ENCODE data around the gene ARL15. TPM values are rescaled to one million over a fixed set of nuclear protein-coding genes. Genes with fewer than 3 reads are reported as not detected.

The ARL15 gene
- total and polyA plus RNA-seq, 2 donors (not counting 1 experiment from before 2014, with no cell fraction given): 5.8 to 20.5 TPM

- 100% methylated on average over 3 of the region's 4 CpGs for WGBS (ENCODE audit: insufficient coverage)
- H2AFZ ChIP-seq (ENCODE audit: insufficient read depth, low read depth, low read length, poor library complexity, severe bottlenecking): no peak overlapping the region
Observed at GRCh38 chr5:54214722-54215121, 95.7 kb downstream of the ARL15 start.

GRCh38 chr5:54212331-54212730, 98.0 kb downstream of the ARL15 start:
- Histone ChIP-seq H3K79me2 (ENCODE audit: control insufficient read depth, insufficient read depth, low read length) (peaks cover 57% of the 10 kb centered on the region), H3K36me3 (replicated peaks in 1 of 2; ENCODE audit: control extremely low read depth in 1 of 2, control insufficient read depth in 1 of 2, extremely low read depth in 1 of 2, insufficient read depth in 2 of 2, low read length in 1 of 2) (no peaks in the 10 kb centered on the region), H3K4me3 (ENCODE audit: control extremely low read depth in 1 of 5, extremely low read depth in 1 of 5, insufficient read depth in 1 of 5, low read depth in 2 of 5, low read length in 4 of 5) (no peak overlapping the region), H3K27me3 (replicated peaks in 1 of 4; ENCODE audit: control extremely low read depth in 1 of 4, control insufficient read depth in 3 of 4, insufficient read depth in 4 of 4, low read length in 3 of 4) (no peaks in the 10 kb centered on the region), H3K4me1 (ENCODE audit: control insufficient read depth in 2 of 2, insufficient read depth in 2 of 2, low read length in 2 of 2) (no peaks in the 10 kb centered on the region), H2AFZ (ENCODE audit: insufficient read depth, low read depth, low read length, poor library complexity, severe bottlenecking) (no peak overlapping the region), H3K9ac (ENCODE audit: low read length) (no peak overlapping the region), H3K27ac (ENCODE audit: low read length in 2 of 2) (no peak overlapping the region), H4K20me1 (ENCODE audit: control insufficient read depth, insufficient read depth, low read length, poor library complexity, severe bottlenecking) (peaks cover 51% of the 10 kb centered on the region), H3K4me2 (replicated peaks; ENCODE audit: low read depth, low read length, poor library complexity, severe bottlenecking) (no peak overlapping the region), H3K9me3 (ENCODE audit: control extremely low read depth in 1 of 3, control insufficient read depth in 2 of 3, insufficient read depth in 1 of 3, low read length in 2 of 3) (no peaks in the 10 kb centered on the region)
- Mint-ChIP-seq H3K9me3 (ENCODE audit: insufficient read depth) (no peaks in the 10 kb centered on the region), H3K27ac (no peak overlapping the region), H3K27me3 (no peaks in the 10 kb centered on the region), H3K4me3 (no peak overlapping the region), H3K4me1 (peaks cover 8% of the 10 kb centered on the region)
- POLR2A ChIA-PET: no interaction called here
- intact Hi-C loops (cut with micrococcal nuclease): no loop called here
- CTCF ChIA-PET: no interaction called here
- 100% methylated on average over 1 of the region's 1 CpG for WGBS (ENCODE audit: insufficient coverage)
- TF ChIP-seq CTCF (IDR thresholded peaks at IDR 0.05) (no peak), EZH2 (IDR thresholded peaks at IDR 0.05; ENCODE audit: borderline replicate concordance, insufficient read depth, low read depth, low read length, poor library complexity, severe bottlenecking) (no peak)
- DNase-seq: no peak
- ATAC-seq (ENCODE audit: low read depth): no peak

More at GRCh38 chr5:54214722-54215121, 95.7 kb downstream of the ARL15 start:
- Histone ChIP-seq H3K9ac (ENCODE audit: low read length) (no peak overlapping the region), H3K4me3 (ENCODE audit: control extremely low read depth in 1 of 5, extremely low read depth in 1 of 5, insufficient read depth in 1 of 5, low read depth in 2 of 5, low read length in 4 of 5) (no peak overlapping the region), H3K4me1 (ENCODE audit: control insufficient read depth in 2 of 2, insufficient read depth in 2 of 2, low read length in 2 of 2) (no peaks in the 10 kb centered on the region), H3K27me3 (replicated peaks in 1 of 4; ENCODE audit: control extremely low read depth in 1 of 4, control insufficient read depth in 3 of 4, insufficient read depth in 4 of 4, low read length in 3 of 4) (no peaks in the 10 kb centered on the region), H3K9me3 (ENCODE audit: control extremely low read depth in 1 of 3, control insufficient read depth in 2 of 3, insufficient read depth in 1 of 3, low read length in 2 of 3) (no peaks in the 10 kb centered on the region), H3K4me2 (replicated peaks; ENCODE audit: low read depth, low read length, poor library complexity, severe bottlenecking) (no peak overlapping the region), H3K27ac (ENCODE audit: low read length in 2 of 2) (no peak overlapping the region), H4K20me1 (ENCODE audit: control insufficient read depth, insufficient read depth, low read length, poor library complexity, severe bottlenecking) (peaks cover 44% of the 10 kb centered on the region), H3K79me2 (ENCODE audit: control insufficient read depth, insufficient read depth, low read length) (peaks cover 53% of the 10 kb centered on the region), H3K36me3 (replicated peaks in 1 of 2; ENCODE audit: control extremely low read depth in 1 of 2, control insufficient read depth in 1 of 2, extremely low read depth in 1 of 2, insufficient read depth in 2 of 2, low read length in 1 of 2) (no peaks in the 10 kb centered on the region)
- peaks cover 2% of the 10 kb centered on the region for H3K4me1 Mint-ChIP-seq
- H3K27me3 Mint-ChIP-seq: no peaks in the 10 kb centered on the region
- TF ChIP-seq EZH2 (IDR thresholded peaks at IDR 0.05; ENCODE audit: borderline replicate concordance, insufficient read depth, low read depth, low read length, poor library complexity, severe bottlenecking) (no peak), CTCF (IDR thresholded peaks at IDR 0.05) (no peak)
- no peaks in the 10 kb centered on the region for H3K9me3 Mint-ChIP-seq (ENCODE audit: insufficient read depth)
- CTCF ChIA-PET: interaction anchor here (0.6 to 1.6 kb wide), 3 partner anchors 14 to 738 kb away, joined by 3 to 4 read pairs (median 3); no protein-coding TSS in a partner anchor
- no peak overlapping the region for H3K4me3 Mint-ChIP-seq
- ATAC-seq (ENCODE audit: low read depth): no peak
- no peak for DNase-seq
- intact Hi-C loops (cut with micrococcal nuclease): no loop called here
- POLR2A ChIA-PET: no interaction called here
- H3K27ac Mint-ChIP-seq: no peak overlapping the region

Data from B cell (primary cell).